HG02884 (cell line): ENCODE results near the gene NFYB.
"Not testable (repeated sequence)": the region's sequence is repeated elsewhere in the genome, so short reads cannot be mapped to it uniquely, and the experiment has no call there.

Experiments
- ATAC-seq: cut with Tn5 transposase; IDR thresholded peaks from one replicate; pipeline ENCODE4 v1.9.1; 2021; ENCODE audit warnings: mild to moderate bottlenecking, moderate library complexity; ENCODE audit not compliant: unreplicated experiment

NFYB gene

DNA sequence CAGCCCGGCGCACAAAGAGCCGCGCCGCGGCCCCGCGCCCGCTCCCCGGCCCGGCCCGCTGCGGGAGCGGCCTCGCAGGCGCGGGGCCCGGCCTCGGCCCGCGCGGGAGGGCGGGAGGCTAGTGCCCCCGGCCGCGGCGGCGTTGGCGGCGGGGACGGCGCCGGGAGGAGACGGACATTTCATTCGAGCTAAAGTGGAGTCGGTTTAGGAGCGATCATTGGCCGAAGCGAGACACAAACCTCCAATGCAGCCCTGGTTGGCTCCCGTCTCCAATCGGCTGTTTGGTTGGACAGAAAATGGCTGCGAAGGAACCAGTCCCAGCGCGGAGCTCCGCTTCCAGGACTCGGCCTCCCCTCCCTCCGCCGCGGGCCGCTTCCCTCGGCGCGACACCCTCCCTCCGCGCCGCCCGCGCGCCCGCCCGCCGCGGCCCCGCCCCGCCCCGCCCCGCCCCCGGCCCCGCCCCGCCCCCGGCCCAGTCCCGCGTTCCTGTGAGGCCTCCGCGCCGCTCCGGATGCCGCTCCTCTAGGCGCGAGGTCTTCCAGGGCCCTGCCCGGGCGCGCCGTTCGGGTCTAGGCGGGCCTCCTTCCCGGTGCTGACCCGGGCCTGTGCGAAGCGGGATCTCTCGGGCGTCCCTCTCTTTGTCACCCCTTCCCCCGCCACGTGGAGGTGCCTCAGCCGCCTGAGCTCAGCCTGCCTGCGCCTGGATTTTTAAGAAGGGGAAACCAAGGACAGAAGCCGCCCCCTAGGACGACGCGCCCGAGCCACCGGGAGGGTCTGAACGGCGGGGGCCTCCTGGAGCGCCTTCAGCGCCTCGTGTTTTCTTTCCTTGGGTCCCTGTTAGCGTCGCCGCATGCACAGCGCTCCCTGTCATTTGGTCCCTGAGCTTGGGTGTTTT is at the start of gene NFYB:
Gene NFYB (minus strand): TSS at position 309 of the 895 bp plus-strand sequence. CDS start 2,757 bp downstream, outside the sequence.
- ATAC-seq, result peak; percentile 88

DNA sequence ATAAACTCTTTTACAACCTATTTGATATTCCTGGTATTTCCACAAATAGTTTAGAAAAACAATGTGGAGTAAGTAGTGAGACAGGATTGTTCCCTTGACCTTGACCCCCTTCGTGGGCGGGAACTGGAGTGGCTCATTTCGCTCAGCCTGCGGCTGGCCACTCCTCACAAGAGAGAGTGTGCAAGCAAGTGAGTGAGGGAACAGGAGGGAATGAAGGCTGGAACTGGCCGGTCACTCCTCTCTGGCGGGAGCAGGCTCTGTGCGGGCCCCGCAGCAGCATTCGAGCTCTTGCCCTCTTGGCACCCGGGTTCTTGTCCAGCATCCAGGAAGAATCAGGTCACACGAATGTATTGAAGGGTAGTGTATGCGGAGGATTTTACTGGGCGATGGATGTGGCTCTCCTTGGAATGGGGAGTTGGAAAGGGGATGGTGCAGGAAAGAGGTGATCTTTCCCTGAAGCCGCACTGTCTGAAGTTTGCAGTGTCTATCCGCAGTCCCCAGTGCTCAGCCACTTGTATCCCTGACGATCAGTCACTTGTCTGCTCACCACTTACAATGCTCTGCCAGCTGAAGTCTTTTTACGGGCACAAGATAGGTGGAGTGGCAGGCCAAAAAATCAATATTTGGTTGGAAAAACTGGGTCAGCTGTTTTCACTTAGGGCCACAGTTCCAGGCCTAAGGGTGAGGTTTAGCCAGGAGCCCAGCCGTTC is 49.6 kb upstream of the NFYB start:
- no peak for ATAC-seq

DNA sequence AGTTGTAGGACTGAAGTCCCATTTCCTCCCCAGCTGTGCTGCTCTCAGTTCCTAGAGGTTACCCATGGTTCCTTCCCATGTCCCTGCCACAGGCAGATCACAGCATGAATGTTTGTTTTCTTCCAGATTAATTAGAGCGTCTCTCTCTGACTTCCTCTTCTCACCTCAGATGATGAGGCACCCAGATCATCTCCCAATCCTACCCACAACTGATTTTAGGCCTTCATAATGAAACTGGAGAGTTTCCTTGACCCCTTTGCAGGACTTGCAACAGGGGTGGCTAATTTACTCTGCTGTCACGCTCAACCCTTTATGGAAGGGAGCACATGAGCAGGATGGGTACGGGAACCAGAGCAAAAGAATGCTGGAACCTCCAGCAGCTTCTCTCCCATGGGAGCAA is 45.4 kb upstream of the NFYB start:
- no peak for ATAC-seq

DNA sequence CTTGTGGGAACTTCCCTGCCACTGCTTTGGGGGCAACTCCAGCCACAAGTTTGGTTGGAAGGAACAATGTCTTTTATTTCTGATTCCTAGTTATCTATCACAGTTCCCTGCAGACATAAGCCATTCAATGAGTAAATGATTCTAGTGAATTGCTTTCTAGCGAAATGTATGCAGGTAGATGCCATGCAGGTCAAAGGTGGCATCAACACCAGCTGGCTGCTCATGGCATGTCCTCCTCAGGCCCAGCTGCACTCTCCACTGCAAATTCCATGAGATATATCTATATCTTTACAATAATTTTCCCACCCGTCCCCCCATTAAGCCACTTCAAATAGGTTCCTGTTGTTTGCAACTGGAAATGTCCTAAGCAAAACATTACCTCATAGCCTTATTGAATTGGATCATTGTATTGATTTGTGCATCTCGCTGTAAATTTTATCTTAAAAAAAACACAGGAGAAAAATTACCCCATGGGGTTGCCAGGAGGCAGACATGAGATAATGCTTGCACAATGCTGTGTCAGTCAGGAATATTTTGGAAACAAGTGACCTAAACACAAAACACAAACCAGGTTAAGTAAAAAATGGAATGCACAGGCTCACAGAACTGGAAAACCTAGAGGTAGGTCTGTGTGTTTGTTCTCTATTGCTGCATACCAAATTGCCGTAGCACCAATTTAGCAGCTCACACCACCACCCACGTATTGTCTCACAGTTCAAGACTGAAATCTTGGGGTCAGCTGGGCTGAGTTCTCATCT is 44.8 kb upstream of the NFYB start:
- no peak for ATAC-seq

DNA sequence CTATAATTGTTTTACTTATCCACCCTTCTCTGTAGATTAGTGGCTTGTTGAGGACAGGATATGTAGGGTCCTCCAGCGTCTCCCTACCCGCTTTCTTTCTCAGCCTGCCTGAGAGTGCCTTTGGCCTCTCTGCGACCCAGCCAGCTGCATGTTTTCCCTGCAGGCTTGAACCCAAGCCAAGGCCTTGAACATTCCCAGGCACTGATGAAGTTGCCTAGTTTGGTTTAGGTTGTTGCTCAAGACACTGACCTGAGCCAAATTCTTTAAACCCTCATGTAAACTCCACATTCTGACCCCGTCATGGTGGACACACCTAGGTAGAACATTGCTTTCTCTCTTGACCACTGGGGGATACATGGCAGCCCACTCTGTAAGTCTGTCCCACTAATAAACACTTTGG is 44.1 kb upstream of the NFYB start:
- ATAC-seq, result no peak

DNA sequence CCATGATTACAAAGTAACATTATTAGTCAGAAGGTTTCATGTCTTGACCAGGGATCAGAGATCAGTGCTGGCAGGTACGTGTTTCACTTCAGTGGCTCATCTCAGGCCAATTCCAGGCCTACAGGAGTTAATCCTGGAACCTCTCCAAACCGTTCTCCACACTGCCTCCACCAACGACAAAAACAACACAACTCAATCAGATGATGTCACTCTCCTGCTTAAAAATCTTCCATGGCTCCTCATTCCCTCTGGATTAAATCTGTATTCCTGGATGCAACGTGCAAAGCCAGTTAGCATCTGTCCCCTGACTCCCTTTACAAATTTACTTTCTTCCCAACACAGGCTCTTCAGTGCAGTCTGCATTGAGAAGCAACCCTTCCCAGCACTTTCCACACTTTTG is 43.3 kb upstream of the NFYB start:
- ATAC-seq, result no peak

DNA sequence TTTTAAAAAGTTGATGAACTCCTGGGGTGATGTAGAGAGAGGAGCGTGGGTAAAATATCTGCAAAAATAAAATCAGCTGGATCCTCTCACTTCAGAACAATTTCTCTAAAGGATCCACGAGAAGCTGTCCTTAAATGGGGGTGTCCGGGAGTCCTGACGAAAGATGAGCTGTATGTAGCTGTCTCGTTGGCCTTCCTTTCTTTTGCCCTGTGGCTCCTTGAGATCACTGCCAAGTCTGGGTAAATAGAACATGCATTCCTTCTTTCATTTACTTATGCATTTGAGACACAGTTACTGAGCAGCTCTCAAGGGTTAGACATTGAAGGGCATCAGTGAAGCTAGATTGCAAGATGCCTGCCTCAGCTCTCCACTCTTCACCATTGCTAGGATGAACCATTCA is 42.4 kb upstream of the NFYB start:
- ATAC-seq, result no peak

DNA sequence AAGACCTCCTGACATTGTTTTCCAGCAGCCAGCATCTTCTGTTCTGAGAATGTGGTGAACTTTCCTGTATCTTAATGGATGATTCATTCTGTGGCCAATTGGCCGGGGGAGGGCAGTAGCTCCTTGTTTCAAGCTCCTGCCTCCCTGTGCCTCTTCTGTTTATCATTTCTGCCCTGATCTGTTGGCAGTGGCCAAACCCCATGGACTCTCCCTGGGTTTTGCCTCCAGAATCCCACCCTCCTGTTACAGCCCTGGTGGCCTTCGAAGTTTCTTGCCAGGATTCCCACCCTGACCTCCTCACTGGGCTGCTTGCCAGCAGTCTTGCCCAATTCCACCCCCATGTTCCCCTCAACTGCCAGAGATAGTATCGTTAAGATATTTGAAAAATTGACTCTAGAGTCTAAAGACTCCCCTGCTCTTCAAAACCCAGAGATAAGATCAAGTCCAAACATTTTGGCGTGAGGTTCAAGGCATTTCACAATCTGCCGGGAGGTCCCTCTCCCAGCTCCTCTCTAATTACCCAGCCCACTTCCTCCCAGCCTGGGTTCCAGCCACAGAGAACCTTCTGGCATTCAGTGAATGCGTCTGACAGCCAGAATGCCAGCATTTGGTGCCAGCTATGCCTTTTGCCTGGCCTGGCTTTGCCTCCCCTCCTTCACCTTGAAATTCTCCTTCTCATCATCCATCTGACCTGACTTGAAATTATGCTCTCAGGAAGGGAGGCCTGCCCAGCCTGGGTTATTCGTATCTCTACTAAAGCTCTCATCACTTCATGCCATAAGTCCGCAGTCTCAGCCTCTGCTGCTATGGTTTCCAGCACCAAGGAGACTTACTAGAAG is 39.9 kb upstream of the NFYB start:
- ATAC-seq, result no peak

DNA sequence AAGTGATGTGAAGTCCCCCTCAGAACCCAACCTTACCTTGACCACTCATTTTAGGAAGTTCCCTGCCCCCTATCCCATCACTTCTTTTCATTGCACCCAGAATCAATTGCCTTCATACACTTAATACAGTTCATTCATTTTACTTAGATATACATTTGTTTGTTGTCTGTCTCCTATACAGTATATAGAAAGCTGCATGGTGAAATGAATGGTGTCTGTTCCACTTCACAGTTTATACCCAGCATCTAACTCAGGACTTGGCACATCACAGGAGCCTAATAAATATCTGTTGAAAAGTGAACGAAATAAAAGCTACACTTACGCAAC is 39.3 kb upstream of the NFYB start:
- ATAC-seq, result no peak

DNA sequence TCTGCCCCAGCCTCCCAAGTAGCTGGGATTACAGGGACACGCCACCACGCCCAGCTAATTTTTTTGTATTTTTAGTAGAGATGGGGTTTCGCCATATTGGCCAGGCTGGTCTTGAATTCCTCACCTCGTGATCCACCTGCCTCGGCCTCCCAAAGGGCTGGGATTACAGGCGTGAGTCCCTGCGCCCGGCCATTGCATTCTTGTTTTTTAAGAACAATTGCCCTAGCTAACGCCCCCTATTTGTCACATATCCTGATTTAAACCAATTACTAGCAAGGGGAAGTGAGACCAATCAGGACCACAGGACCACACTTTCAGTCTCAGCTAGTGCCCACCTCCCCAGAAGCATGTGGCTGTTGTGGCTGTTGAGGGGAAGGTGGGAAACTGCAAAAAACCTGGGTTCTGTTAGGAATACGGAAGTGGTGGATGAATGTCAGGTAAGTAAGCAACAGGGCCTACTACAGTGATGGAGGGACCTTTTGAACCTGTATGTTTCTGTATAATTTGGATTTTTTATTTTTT is 37.8 kb upstream of the NFYB start:
- no peak for ATAC-seq

DNA sequence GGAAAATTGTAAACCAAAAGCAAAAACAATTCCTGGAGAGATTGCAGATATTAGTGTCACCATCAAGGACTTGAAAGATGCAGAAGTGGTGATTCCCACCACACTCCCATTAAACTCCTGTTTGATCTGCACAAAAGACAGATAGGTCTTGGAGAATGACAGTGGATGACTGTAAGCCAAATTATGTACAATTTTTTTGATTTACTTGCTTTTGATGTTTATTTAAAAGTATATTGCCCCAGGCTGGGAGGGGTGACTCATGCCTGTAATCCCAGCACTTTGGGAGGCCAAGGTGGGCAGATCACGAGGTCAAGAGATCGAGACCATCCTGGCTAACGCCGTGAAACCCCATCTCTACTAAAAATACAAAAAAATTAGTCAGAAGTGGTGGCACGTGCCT is 35.8 kb upstream of the NFYB start:
- ATAC-seq, result not testable (repeated sequence)

DNA sequence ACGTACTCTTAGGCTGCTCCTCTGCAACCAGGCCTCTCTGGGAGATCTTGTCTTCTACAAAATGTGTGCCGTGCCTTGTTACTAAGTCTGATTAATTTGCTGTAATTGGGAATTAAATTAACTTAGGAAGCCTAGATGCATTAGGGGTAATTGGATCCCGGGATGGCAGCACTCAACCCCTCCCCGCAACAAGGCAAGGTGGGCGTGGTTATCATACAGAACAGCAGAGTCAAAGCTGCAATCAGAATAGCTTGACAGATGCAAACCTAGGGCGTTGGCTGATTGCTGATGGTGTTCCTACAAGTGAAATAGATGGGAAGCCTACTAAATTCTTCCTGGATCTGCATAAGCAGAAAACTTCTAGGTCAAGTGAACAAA is 34.5 kb upstream of the NFYB start:
- ATAC-seq, result no peak

DNA sequence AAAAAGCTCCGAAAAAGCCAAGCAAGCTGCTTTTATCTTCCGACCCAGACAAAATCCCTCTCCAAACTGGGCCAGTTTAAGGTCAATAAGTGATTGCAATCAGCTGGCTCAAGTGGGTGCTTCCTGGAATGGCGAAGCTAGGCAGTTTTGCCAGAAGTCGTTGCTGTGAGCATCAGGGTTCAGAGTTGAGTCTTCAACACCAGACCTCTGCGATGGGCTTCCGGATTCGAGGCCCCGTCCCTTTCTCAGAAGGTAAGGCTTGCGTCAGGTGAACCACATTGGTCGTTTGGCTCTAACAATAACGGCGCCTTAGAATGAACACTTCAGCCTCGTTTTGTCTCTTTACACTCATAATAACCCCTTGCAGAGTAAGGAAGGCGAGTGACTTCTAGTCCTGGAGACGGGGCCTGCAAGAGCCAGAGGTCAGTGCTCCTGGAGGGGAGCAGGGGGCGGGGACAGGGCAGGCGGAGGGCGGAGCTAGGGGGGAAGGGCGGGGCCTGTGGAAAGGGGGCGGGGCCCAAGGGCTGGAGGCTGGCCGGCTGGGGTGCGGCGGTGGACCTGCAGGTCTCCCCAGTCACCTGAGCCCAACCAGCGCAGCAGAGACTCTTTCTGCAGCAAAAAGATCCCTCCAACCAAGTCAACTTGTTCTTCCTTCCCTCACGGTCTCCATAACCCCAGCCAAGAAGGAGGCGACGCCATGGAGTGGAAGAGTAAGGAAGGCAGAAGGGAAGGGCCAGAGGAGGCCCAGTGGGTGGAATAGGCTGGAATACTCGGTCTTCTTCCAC is 34.0 kb upstream of the NFYB start:
- ATAC-seq, result no peak

DNA sequence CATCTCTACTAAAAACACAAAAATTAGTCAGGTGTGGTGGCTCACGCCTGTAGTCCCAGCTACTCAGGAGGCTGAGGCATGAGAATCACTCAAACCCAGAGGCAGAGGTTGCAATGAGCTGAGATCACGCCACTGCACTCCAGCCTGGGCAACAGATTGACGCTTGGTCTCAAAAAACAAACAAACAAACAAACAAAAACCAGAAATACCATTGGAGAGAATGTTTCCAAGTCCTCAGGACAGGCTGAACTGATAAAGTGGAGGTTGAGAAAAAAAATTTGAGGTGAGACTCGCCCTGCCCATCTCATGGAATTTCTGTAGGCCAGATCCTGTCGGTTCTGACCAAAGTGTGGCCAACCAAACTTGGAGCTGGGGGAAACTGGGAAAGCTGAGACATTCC is 30.6 kb upstream of the NFYB start:
- no peak for ATAC-seq

DNA sequence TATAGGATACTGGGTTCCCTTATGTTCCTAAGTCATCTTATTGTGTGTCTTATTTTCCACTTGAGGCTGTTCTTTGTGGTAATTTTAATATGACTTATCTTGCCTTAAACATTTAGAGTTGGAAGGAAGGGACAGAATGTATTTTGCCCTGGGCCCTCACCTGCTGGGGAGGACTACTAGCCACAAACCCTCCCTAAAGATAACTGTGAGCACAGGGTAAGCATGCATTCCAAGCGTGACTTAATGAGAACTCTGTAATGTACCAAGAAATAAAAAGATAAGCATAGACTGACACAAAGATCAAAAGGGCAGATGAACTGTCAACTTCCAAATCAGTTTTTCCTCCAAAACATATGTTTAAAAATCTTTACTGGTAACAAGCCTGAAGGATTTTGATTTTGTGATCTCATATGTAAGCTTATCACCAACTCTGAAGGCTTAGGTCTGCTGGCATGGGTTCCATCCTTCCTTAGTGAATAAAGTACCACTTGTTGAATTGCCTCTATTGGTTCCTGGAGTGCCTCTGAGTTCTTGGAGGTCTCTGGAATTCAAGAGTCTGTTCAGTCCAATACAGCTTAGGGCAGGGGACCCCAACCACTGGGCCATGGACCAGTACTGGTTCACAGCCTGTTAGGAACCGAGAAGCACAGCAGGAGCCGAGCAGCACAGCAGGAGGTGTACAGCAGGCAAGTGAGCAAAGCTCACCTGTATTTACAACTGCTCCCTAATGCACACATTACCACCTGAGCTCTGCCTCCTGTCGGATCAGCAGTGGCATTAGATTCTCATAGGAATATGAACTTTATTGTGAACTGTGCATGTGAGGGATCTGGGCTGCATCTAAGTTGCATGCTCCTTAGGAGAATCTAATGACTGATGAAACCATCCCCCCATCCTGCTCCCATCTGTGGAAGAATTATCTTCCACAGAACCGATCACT is 29.8 kb upstream of the NFYB start:
- ATAC-seq, result no peak

DNA sequence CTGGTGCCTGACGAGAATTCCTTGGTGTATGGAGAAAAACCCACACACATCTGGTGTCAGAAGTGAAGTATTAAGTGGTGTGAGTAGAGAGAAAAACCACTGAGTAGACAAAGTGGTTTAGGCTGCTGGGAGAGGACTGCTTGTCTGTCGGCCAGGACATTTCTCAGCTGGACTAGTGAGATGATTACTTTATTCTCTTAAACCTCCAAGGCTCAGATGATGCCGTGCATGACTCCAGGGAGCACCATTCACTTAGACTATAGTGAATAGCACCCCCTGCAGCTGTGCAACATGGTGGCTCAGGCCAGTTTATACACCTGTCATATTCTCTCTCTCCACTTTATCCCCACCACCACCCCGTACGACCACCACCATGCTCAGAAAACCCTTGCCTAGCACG is 28.5 kb upstream of the NFYB start:
- no peak for ATAC-seq

DNA sequence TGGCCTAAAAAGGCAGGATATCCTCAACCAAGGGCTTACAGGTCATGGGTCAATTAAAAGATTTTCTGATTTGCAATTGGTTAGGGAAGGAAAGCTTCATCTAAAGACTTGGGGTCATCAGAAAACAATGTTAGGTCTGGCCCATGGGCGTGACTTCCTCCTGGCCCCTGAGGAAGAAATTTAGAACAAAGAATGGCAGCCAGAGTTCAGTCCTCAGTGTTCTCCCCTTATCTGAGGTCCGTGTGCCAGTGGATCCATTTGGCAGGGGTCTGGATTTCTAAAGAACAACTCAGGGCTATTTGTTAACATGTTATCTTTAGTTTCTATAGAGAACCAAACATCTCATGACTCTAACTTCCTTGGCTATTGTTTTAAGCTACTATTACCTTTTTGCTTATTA is 27.8 kb upstream of the NFYB start:
- no peak for ATAC-seq

DNA sequence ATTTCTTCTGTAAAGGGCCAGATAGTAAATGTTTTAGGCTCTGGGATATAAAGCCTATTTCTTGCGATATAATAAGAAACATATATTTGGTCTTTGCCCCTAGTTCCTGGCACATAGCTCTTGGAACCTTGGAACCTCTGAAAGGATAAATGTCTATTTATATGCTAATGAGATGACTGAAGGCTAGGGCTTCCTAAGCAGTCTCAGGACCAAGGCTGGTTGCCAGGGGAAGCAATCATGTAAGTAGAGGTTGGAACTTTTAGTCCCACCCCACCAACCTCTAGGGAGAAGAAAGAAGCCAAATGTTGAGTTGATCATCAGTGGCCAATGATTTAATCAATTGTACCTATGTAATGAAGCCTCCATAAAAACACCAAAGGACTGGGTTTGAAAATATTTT is 26.6 kb upstream of the NFYB start:
- ATAC-seq, result no peak

DNA sequence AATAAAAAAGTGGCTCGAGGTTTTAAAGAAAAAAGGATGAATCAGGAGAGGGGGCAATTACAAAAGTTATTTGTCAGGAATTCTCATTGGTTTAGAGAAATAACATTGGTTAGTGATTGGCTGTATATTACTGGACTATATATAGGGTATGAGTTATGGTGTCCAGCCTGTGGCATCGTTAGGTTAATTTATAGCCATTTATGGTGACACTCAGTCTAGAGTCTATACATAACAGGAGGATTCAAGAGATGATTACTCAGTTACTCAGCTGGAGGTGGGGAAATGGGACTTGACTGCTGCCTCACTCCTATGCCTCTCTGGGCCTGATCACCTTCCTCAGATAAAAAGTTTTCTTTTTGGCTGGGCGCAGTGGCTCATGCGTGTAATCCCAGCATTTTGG is 25.6 kb upstream of the NFYB start:
- ATAC-seq, result no peak
